Lung (tissue), 12 donors: ENCODE data around the gene CLIP2. TPM values are rescaled to one million over a fixed set of nuclear protein-coding genes. Genes with fewer than 3 reads are reported as not detected.
"Not testable (repeated sequence)": the region's sequence is repeated elsewhere in the genome, so short reads cannot be mapped to it uniquely, and the experiment has no call there.

Source experiments
- ATAC-seq: fragments of 200-7000 bp; cut with Tn5 transposase; one replicate; pipeline ENCODE4 v1.9.1; 2020; ENCODE audit warnings: moderate number of reproducible peaks; ENCODE audit not compliant: insufficient read depth, low FRiP score
- DNase-seq, 3 donors: peaks; one replicate each; pipeline ENCODE4 v3.0.0-alpha.2; 2013 to 2017
- H3K27ac ChIP-seq, 2 donors: one replicate each; pipeline ENCODE4 v1.5.1; 2013; ENCODE audit warnings: mild to moderate bottlenecking in 2 of 2, moderate library complexity in 2 of 2, control low read depth in 1 of 2, inconsistent platforms in 1 of 2, low read depth in 1 of 2, low read length in 1 of 2
- H3K27me3 ChIP-seq, 3 donors: one replicate each; pipeline ENCODE4 v1.5.1; 2013; ENCODE audit warnings: low read length in 2 of 3; ENCODE audit not compliant: control insufficient read depth in 3 of 3, insufficient read depth in 3 of 3
- H3K36me3 ChIP-seq, 4 donors: one replicate each; pipeline ENCODE4 v1.5.1; 2013; ENCODE audit warnings: low read length in 4 of 4, mild to moderate bottlenecking in 1 of 4, moderate library complexity in 1 of 4; ENCODE audit not compliant: control insufficient read depth in 4 of 4, insufficient read depth in 4 of 4
- H3K4me1 ChIP-seq, 5 donors: one replicate each; pipeline ENCODE4 v1.5.1; 2013; ENCODE audit warnings: low read length in 5 of 5, mild to moderate bottlenecking in 2 of 5, moderate library complexity in 1 of 5; ENCODE audit not compliant: control insufficient read depth in 5 of 5, insufficient read depth in 5 of 5
- H3K4me3 ChIP-seq: one replicate; pipeline ENCODE4 v1.5.1; 2013; ENCODE audit warnings: mild to moderate bottlenecking, control low read depth, moderate library complexity
- H3K9ac ChIP-seq, 2 donors: one replicate each; pipeline ENCODE4 v1.5.1; 2013; ENCODE audit warnings: low read length in 2 of 2, control low read depth in 1 of 2; ENCODE audit not compliant: insufficient read depth in 1 of 2
- H3K9me3 ChIP-seq, 4 donors: one replicate each; pipeline ENCODE4 v1.5.1; 2013; ENCODE audit warnings: low read length in 3 of 4, mild to moderate bottlenecking in 1 of 4, moderate library complexity in 1 of 4; ENCODE audit not compliant: control insufficient read depth in 4 of 4, insufficient read depth in 3 of 4
- WGBS, 2 donors: extraction: QIAGEN DNeasy Blood & Tissue Kit; methylation state at CpG; one replicate each; pipeline ENCODE4 v1.1.7; 2013; 5-methylcytosine and 5-hydroxymethylcytosine counted together
- polyA plus RNA-seq, 2 donors: library from polyadenylated mRNA; stranded (reverse); fragments of 200-250 nt; gene quantifications; one replicate each; pipeline ENCODE4 v1.2.1, GENCODE V29; 2013
- total RNA-seq, 2 donors: library from RNA; depleted of rRNA in 1 of 2; stranded (reverse); fragments of >200 nt in 1 of 2; gene quantifications; one replicate each; pipeline ENCODE4 v1.2.1, GENCODE V29; 2014 to 2021
- TF ChIP-seq, protein P1 (sequence below): IDR thresholded peaks from 2 replicates; pipeline ENCODE4 v1.5.1; 2012; ENCODE audit warnings: mild to moderate bottlenecking; ENCODE audit errors: control extremely low read depth, extremely low read depth
- donor health status: control.
- donor health status: control.
- donor health status: Bipolar disorder and iron deficiency.
- donor health status: healthy.
- donor health status: DM: yes; HTN: yes; CAD: no.

The CLIP2 gene
- total and polyA plus RNA-seq, 4 donors: 7.9 to 27.0 (median 14.9) TPM

DNA sequence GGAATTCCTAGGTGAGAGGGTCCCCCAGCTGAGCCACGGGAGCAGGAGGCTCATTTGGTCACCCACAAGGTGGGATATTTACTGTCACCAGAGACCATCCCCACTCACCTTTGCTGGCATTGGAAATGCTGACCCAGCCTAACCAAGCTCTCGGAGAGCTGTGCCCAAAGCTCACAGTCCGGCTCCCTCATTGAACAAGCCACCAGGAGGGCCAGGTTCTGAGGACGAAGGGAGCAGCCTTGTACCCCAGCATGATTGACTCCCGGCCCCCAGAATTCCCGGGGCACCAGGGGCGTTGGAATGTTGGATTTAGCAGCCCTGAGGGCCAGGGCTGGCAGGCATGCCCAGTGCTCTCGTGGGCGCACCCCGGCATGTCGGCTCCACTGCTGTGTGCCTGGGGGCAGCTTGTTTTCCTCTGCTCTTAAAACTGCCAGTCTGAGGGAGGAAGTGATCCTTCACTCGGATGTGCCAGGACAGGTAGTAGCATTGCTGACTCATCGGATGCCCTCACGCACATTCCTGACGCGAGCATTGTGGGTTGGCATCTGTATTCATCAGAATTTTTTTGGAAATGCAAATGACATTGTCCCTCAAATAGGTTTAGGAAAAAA lies 23.3 kb downstream of the CLIP2 start:
- ATAC-seq: no peak
- no peak overlapping the region for H3K4me3 ChIP-seq
- H3K9me3 ChIP-seq: no peaks in the 10 kb centered on the region
- H3K36me3 ChIP-seq: peaks cover 0 to 2% (median 0%) of the 10 kb centered on the region in 4 donors
- TF ChIP-seq, protein P1, sequence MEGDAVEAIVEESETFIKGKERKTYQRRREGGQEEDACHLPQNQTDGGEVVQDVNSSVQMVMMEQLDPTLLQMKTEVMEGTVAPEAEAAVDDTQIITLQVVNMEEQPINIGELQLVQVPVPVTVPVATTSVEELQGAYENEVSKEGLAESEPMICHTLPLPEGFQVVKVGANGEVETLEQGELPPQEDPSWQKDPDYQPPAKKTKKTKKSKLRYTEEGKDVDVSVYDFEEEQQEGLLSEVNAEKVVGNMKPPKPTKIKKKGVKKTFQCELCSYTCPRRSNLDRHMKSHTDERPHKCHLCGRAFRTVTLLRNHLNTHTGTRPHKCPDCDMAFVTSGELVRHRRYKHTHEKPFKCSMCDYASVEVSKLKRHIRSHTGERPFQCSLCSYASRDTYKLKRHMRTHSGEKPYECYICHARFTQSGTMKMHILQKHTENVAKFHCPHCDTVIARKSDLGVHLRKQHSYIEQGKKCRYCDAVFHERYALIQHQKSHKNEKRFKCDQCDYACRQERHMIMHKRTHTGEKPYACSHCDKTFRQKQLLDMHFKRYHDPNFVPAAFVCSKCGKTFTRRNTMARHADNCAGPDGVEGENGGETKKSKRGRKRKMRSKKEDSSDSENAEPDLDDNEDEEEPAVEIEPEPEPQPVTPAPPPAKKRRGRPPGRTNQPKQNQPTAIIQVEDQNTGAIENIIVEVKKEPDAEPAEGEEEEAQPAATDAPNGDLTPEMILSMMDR: no peak
- H3K27ac ChIP-seq: no peak overlapping the region
- no peak overlapping the region for H3K9ac ChIP-seq
- H3K4me1 ChIP-seq: peaks cover 0 to 2% (median 0%) of the 10 kb centered on the region in 5 donors
- H3K27me3 ChIP-seq: no peaks in the 10 kb centered on the region
- DNase-seq: no peak
- WGBS, 2 donors: 42 to 65% methylated on average over 16 of the region's 16 CpGs

DNA sequence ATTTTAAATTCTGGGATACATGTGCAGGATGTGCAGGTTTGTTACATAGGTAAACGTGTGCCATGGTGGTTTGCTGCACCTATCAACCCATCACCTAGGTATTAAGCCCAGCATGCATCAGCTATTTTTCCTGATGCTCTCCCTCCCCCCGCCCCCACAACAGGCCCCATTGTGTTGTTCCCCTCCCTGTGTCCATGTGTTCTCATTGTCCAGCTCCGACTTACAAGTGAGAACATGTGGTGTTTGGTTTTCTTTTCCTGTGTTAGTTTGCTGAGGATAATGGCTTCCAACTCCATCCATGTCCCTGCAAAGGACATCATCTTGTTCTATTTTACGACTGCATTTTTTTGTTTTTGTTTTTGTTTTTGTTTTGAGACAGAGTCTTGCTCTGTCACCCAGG lies 26.7 kb downstream of the CLIP2 start:
- not testable (repeated sequence) for H3K9ac ChIP-seq, ATAC-seq, H3K27ac ChIP-seq, DNase-seq, H3K9me3 ChIP-seq, H3K36me3 ChIP-seq, H3K27me3 ChIP-seq, H3K4me1 ChIP-seq, H3K4me3 ChIP-seq
- 62 to 70% methylated on average over 4 of the region's 4 CpGs for WGBS, 2 donors

DNA sequence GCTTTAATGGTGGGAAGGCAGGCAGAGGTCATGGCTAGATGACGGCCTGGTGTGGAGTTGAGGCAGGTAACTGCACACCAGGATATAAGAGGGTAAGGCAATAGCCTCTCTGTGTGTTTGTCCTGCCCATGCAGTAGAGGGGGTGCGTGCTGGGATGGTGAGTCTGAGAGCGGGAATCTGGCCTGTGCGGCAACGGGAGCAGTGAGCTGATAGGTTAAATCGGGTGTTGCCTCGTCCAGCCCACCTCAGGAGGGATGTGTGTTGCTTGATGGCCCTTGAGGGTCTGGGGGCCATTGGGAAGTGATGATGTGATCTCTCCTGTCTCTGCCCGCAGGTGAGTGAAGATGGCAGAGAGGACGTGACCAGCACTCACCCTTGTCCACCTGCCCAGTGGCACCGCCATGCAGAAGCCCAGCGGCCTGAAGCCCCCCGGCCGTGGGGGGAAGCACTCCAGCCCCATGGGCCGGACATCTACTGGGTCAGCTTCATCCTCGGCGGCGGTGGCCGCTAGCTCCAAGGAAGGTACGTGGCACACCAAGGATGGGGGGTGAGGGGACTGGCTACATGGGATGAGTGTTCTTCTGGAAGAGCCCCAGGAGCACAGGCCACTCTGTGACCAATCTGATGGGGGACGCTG lies 28.1 kb downstream of the CLIP2 start:
- ATAC-seq: no peak
- peaks cover 0 to 1% (median 0%) of the 10 kb centered on the region in 5 donors for H3K4me1 ChIP-seq
- H3K36me3 ChIP-seq: peaks cover 0 to 6% (median 3%) of the 10 kb centered on the region in 4 donors
- TF ChIP-seq, protein P1: no peak
- no peaks in the 10 kb centered on the region for H3K27me3 ChIP-seq
- H3K27ac ChIP-seq: no peak overlapping the region
- no peak overlapping the region for H3K4me3 ChIP-seq
- DNase-seq: no peak
- H3K9ac ChIP-seq: no peak overlapping the region
- WGBS, 2 donors: 95 to 96% methylated on average over 20 of the region's 20 CpGs
- no peaks in the 10 kb centered on the region for H3K9me3 ChIP-seq

DNA sequence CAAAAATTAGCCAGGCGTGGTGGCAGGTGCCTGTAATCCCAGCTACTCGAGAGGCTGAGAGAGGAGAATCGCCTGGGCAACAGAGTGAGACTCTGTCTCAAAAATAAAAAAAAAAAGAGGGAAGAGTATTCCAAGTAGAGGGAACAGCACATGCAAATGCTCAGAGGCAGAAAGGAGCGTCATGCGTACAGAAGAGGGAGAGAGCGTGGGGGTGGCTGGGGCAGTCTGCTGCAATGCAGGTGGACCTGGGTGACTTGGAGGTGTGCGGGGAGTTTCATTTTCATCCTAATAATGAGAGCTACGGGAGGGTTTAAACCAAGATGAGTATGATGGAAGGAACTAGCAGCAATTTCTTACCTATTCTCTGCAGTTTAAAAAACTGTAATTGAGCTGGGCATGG lies 28.8 kb downstream of the CLIP2 start:
- Histone ChIP-seq H3K27ac (no peak overlapping the region), H3K9me3 (no peaks in the 10 kb centered on the region), H3K27me3 (no peaks in the 10 kb centered on the region), H3K9ac (no peak overlapping the region), H3K36me3 (peaks cover 0 to 9% (median 3%) of the 10 kb centered on the region in 4 donors), H3K4me1 (no peaks in the 10 kb centered on the region), H3K4me3 (no peak overlapping the region)
- TF ChIP-seq, protein P1: no peak
- DNase-seq (no peak), ATAC-seq (no peak)
- WGBS, 2 donors: 95 to 97% methylated on average over 8 of the region's 8 CpGs
